CD4-positive, alpha-beta T cell treated with Interleukin-4 for 4 hours (primary cell): ENCODE results near the gene WDR26.
"Not testable (repeated sequence)": the region's sequence is repeated elsewhere in the genome, so short reads cannot be mapped to it uniquely, and the experiment has no call there.

Experiments used
- DNase-seq: peaks from one replicate; pipeline ENCODE4 v3.0.0-alpha.2; 2020

Gene WDR26

DNA sequence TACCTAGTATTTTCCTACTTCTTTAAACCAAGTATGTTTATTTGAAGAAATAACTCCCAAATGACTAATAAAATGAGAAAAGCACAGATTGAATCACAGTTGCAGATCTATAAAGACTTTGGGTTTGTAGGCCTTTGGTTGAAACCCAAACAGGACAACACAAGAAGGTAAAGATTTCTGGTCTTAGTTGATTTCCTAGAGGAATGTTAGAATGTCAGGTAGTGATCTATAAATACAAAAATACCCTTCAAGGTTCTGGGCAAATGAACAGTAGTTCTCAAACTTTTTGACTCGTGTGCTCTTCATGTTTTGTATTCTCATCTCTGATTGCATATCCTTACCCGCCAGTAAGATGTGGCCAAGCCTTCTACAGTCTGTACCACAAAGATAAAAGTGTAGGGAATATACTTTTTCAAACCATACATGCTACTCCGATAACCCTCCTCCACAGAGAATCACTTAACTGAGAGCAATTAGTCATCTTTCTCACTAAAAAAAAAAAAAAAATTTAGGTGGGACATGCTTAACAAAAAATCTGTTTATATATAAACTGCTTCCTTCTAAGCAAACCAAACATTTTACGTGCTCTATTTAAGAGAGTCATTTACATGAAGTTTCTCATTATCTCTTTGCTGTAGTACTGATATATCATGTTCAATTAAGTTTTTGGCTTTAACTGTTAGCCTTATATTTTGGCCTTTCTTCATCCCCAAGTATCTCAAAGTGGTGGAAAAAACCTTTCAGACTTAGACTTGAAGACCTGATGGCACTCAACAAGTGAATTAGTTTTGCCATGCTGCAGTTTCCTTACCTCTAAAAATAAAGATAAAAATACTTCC, 42.0 kb downstream of the WDR26 start:
- DNase-seq: peak; percentile 13

DNA sequence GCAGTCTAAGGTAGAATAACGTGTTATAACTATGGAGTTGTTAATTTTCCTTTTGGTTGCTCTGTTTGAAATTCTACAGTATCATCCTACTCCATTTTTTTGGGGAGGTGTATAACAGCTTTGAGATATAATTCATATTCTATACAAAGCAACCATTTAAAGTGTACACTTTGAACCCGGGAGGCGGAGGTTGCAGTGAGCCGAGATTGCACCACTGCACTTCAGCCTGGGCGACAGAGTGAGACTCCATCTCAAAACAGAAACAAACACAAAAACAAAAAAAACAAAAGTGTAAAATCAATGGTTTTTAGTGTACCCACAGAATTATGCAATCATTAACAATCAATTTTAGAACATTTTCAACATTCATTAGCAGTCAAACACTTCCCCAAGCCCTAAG, 44.1 kb downstream of the WDR26 start:
- no peak for DNase-seq

DNA sequence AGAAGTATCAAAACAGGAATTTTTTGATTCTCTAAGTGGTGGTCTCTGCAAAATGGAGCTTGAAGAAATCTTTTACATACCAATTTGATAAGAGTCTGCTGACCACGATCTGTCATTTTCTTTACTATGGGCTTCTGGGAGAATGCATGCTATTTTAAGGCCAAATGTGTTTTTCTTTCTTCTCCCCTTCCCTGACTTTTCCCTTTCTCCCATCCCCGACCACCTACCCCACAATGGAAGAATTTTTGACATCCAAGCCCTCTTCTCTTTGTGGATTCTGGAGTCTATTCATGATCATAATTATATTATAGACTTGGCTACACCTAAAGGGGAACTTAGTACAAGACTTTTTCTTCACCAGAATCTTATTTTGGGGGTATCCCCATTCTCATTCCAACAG, 46.7 kb downstream of the WDR26 start:
- no peak for DNase-seq

DNA sequence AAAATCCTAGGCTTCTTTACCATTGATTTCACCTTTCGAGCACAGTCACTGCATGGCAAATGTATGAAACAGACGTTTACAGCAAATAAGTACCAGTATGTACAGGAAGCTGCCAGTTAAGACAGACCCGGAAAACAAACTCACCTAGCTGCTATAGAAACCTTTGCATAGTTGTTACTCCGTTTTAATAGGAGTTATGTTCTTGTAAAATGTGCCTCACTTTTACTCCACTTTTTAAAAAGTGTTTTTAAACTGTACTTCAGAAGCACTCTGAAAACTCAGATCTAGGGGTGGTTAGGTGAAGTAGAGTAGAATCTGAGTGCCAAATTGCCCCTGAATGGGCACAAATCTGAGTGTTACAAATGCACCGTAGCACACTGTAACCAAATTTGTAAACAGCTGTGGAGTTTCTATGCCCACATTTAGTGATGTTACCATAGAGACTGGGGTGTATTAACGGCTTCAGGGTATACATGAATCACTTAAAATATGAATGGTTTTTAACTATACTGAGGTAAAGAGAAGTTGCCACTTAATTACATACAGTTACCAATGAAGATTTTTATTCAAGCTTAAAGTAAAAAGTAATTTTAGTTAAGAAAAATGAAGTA, 47.2 kb downstream of the WDR26 start:
- peak; percentile 68 for DNase-seq

DNA sequence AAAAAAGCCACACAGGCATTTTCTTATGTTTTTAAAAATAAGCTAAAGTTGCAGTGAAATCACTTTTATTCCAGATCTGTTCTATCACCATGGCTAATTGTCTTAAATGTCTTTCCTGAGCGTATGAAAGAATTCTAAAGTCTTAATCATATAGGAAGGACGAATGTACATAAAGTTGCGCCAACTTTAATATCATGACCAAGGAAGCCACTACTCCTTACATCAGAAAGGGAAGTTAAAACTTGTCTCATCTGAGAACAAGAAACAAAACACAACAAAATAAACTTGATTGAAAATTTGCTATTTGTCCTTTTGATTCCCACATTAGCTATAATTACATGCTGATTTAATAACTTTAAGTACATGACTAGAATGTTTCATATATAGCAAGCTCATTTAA, 51.4 kb downstream of the WDR26 start:
- no peak for DNase-seq

DNA sequence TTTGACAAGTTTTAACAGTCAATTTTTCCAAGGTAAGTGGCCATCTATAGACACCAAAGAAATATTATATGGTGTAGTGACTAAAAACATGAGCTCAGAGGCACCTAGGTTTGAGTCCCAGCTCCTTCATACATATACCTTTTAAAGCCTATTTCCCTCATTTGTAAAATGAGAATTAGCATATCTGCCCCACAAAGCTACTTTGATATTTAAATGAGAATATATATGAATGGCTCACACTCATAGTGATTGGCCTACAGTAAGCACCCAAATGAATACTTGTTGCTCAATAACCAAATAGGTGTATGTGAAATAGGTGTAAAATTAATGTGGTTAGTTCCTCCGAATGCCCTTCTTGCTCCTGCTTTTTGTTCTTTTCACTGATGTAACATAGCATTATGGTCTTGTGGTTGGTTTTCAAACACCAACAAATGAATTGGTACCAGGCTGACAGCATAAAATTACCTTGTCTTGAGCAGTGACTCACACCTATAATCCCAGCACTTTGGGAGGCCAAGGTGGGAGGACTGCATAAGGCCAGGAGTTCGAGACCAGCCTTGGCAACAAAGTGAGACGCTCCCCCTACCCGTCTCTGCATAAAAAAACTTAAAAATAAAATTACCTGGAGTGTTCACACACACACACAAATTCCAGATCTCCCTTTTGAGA, 52.6 kb downstream of the WDR26 start:
- DNase-seq: peak; percentile 35

DNA sequence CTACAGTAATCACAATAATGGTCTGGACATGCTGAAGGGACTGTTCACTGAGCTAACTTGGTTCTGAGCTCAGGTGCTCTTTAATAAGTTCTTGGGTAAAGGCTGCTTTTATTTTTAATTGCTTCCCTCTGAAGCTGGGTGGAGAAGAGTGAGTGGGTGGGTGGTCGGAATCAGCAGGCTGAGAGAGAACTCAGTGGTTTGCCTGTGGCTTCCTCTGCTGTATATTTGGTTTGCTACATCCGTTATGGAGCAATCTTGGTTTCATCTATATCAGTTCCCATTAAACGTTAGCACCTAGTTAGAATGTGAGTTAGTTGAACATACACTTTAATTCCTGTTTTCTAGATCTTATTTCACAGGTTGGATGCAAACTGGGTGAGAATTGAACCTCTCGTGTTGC, 54.6 kb downstream of the WDR26 start:
- DNase-seq: peak; percentile 72

DNA sequence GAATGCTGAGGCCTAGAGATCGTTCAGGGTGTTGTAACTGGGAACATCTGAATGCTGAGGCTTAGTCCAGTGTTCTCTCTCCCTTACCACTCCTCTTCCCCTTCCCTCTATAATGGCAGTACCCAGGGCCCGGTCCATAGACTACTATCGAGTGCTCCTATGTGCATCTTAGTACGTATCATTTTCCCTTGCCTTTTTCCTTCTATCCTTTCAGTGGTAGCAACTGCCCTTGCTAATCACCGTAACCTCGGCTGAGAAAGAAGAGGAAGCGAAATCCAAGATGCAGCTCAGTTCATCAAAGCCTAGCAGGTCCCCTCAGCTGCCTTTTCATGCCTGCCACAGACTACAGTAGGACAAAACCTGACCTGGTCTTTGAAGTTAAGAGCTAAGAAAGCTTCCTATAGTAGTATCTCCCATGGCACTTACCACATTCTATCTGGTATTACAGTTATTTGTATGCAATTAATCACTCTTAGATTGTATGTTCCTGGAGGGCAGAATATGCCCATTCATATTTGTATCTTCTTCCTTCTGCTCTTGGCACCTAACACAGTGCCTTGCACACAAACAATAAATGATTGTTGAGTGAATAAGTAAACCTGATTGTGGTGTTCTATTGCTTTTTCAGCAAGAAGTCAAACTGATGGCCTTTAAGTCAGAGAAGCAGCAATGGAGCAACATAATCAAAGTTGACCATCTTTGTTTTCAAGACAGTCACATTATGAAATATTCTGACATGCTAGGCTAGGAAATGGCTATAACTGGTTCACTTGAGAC, 55.6 kb downstream of the WDR26 start:
- DNase-seq: no peak

DNA sequence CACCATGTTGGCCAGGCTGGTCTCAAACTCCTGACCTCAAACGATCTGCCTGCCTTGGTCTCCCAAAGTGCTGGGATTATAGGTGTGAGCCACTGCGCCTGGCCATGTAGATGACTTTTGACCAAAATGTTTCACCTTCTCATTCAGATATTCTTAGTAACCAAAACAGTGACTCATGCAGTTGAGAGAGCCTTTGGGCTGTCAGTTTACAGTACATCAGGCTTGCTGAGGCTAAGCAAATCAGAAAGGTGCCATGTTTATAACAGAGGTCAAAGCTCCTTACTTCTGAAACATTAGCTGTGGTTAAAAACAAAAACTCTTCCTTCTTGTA, 57.0 kb downstream of the WDR26 start:
- DNase-seq: peak; percentile 68

DNA sequence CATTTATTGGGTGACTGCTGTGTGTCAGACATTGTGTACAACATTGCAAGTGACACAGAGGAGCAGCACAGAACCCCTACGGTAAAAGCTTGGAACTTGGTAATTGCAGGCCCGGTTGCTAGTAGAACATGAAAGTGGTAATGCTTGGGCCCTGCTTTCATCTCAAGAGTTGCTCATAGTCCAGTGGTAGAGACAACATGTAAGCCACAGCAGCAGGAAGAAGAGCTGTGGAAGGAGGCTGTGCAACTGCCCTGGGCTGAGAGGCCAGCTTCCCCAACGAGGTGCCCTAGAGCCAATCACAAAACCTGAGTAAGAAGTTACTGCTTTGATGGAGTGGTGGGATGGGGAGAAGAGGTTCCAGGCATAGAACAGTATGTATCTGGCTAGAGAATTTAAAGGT, 59.5 kb downstream of the WDR26 start:
- DNase-seq: peak; percentile 10

DNA sequence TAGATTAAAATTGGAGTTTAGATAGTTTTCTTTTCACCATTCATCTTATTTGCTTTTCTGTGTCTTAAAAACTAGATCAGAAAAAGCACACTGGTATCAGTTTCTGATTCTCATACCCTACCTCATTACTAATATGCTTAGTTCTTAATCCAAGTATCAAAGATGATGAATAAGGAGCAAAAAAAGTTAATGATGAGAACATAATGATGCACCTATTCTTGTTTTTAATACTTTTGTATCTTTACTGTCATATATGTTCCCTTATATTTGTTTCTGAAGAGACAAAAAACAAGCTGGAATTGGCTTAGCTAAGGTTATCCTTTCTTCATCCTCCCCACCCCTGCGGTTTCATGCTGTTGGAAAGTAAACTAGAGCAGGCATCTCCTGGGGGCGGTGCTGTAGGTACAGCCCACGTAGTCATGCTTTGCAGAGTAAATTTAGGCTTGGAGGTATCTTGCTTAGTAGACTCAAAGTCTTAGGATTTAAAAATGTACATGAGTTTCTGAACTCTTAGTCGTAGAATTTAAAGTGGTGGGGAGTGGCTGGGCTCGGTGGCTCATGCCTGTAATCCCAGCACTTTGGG, 61.5 kb downstream of the WDR26 start:
- DNase-seq: no peak

DNA sequence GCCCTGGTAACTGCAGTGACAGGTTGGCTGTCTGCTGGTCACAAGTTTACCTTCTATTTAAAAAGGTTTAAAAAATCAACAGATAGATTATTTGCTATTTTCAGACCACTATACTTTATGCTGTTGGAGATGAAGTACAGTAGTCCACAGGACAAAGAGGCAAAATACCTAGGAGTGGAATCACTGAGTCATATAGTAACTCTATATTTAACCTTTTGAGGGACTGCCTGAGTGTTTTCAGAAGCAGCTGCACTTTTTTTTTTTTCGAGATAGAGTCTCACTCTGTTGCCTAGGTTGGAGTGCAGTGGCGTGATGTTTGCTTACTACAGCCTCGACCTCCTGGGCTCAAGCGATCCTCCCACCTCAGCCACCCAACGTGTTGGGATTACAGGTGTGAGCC, 66.2 kb downstream of the WDR26 start:
- DNase-seq: no peak

DNA sequence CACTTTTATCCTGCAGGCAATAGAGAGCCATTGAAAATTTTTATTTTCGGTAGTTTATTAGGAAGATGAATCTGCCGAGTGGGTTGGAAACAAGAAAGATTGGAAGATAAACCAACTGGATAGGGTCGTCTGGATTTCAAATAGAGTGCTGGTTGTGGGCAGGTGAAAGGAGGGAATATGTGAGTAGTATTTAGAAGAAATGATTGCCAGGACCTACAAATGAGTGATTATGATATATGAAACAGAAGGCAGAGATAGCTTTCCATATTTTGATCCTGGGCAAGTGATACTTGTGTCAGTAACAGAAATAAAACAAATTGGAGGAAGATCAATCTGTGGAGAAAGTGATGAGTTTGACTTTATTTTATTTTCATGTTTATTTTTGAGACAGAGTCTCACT, 75.4 kb downstream of the WDR26 start:
- DNase-seq: no peak

DNA sequence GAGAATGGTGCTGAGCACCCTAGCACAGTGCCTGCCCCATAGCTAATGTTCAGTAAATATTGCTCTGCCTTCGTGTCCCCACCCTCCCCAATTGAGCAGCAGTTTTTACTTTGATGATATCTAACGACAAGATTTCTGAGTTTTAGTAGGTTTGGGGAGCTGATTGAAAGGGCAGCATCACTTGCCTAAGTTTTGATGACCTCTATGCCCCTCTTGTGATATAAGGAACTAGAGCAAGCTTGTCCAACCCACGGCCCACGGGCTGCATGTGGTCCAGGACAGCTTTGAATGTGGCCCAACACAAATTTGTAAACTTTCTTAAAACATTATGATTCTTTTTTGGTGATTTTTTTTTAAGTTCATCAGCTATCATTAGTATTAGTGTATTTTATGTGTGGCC, 76.4 kb downstream of the WDR26 start:
- no peak for DNase-seq

DNA sequence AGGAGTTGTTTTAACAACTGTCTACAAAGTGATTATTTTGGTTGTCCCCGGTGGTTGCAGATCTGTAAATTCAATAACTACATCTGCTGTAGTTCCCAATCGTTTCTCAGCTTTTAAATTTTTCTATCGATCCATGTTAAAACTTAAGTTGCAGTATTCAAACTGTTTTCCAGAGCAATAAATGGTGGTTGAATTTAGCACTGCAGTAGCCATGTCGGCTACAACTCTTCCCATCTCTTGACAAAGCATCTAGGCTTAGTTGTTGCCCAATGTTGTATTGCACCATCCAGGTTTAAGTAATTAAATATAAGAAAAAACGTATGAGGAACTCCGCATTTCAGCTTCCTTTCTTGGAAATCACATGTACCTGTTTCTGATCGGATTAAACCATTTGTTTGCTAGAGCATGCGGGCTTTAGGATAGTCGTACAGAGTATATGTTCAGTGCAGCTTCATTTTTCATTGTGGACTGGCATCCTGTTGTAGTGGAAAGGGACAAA, 76.9 kb downstream of the WDR26 start:
- no peak for DNase-seq

DNA sequence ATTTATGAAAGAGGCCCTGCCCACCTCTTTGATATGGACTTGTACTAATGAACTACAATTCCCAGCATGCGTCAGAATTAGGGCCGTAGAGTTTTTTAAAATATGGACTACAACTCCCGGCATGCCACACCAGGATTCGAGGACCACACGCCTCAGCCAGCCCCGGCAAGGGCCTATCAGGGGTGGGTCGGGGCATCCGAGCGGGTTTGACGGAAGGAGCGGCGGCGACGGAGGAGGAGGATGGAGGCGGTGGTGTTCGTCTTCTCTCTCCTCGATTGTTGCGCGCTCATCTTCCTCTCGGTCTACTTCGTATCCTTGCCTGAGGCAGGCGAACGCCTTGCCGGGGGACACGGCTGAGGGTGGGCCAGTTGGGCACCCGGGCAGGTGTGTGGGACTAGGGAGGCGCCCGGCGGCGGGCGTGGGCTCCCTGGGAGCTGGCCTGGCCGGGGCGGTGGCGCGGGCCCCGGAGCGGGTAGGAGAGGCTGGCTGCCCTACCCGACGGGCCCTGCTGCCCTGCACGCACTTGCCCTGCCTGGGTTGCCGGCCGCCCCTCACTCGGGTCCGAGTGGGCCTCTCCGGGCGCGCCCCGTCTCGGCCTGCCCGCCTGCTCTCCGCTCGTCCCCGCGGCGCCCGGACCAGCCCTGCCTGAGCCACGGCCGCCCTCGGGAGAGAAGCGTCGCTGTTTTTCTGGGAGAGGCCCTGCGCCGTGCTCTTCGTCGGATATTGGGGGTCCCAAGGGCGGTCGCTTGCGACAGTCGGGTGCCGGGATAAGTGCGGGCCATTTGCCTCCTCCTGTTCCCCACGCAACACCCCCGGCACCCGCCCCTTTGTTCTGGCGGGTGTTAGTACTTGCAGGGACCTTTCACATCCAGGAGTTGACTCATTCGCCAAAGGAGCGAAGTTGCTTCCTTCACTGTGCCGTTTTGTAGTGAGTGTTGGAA, 77.6 kb downstream of the WDR26 start, which contains the start of gene CNIH4:
TSS of gene CNIH4 (plus strand) at position 195 of the 941 bp plus-strand sequence. CDS start at position 241, 46 bp downstream.
- peak; percentile 95 for DNase-seq

DNA sequence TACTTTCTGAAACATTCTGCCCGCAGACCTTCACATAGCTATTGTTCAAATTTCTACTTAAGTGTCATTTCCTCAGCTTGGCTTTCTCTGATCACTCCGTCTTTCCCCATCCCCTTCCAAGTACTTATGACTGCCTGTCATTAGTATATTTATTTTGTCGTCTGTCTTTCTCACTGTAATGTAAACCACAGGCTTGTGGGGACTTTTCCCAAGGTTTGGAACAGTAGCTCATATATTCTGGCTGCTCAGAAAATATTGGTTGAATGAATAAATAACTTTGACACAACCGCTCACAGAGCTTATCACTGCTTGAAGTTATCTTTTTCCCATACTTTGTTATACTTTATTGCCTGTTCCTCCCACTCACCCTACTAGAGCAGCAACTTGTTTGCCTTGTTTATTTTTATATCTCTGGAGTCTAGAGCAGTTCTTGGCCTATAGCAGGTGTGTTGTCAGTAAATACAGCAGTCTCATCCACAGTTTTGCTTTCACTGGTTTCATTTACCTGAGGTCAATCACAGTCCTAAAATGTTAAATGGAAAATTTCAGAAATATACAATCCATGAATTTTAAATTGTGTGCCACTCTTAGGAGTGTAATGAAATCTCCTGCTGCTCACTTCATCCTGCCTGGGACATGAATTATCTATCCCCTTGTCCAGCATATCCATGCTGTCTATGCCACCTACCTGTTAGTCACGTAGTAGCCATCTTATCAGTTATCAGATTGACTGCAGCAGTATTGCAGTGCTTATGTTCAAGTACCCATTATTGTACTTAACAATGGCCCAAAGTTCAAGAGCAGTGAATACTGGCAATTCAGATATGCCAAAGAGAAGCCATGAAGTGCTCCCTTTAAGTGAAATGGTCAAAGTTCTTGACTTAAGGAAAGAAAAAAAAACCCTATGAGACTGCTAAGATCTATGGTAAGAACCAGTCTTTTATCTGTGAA, 80.3 kb downstream of the WDR26 start:
- no peak for DNase-seq

DNA sequence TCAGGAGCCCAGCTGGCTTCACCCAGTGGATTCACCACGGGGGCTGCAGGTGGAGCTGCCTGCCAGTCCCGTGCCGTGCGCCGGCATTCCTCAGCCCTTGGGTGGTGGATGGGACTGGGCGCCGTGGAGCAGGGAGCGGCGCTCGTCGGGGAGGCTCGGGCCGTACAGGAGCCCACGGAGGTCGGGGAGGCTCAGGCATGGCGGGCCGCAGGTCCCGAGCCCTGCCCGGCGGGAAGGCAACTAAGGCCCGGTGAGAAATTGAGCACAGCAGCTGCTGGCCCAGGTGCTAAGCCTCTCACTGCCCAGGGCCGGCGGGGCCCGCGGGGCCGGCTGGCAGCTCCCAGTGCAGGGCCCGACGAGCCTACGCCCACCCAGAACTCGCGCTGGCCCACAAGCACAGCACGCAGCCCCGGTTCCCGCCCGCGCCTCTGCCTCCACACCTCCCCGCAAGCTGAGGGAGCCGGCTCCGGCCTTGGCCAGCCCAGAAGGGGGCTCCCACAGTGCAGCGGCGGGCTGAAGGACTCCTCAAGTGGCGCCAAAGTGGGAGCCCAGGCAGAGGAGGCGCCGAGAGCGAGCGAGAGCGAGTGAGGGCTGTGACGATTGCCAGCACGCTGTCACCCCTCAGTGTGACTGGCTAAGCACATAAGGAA, 82.0 kb downstream of the WDR26 start:
- DNase-seq: not testable (repeated sequence)

DNA sequence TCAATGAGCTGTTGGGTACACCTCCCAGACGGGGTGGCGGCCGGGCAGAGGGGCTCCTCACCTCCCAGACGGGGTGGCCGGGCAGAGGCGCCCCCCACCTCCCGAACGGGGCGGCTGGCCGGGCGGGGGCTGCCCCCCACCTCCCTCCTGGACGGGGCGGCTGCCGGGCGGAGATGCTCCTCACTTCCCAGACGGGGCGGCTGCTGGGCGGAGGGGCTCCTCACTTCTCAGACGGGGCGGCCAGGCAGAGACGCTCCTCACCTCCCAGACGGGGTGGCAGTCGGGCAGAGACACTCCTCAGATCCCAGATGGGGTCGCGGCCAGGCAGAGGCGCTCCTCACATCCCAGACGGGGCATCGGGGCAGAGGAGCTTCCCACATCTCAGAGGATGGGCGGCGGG, 84.9 kb downstream of the WDR26 start:
- DNase-seq: not testable (repeated sequence)

DNA sequence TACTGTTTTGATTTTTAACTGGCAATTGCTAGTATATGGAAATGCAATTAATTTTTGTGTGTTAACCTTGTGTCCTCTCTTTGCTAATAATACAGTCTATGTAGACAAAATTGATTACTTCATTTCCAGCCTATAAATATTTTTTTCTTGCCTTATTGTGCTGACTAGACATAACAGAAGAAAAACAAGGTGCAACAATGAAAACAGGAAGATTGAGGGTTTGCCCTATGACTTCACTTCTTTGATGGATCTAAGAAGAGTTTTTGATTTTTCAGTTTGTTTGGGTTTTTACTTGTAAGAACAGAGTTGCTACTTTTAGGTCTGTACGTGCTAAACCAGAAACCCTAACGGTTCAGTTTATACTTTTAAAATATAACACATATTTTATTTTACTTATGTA, 86.5 kb downstream of the WDR26 start:
- DNase-seq: peak; percentile 51
